Mesendoderm (in vitro differentiated cells): ENCODE data around the gene MYH8.

Experiments used
- DNase-seq: peaks from one replicate; pipeline ENCODE4 v3.0.0; 2013
- H2AK5ac ChIP-seq: 2 replicates; pipeline ENCODE4 v1.6.1; 2013; ENCODE audit warnings: low read length, inconsistent platforms
- H2BK120ac ChIP-seq: 2 replicates; pipeline ENCODE4 v1.6.1; 2013; ENCODE audit warnings: low read depth, mild to moderate bottlenecking, low read length, moderate library complexity, mixed read lengths
- H2BK15ac ChIP-seq: replicated peaks from 2 replicates; pipeline ENCODE4 v1.6.1; 2013; ENCODE audit warnings: low read depth, mild to moderate bottlenecking, moderate library complexity
- H2BK5ac ChIP-seq: 2 replicates; pipeline ENCODE4 v1.6.1; 2013; ENCODE audit warnings: low read length, inconsistent platforms
- H3K18ac ChIP-seq: 2 replicates; pipeline ENCODE4 v1.6.1; 2013; ENCODE audit warnings: mild to moderate bottlenecking, low read length, mixed read lengths
- H3K23ac ChIP-seq: one replicate; pipeline ENCODE4 v1.6.1; 2013; ENCODE audit warnings: low read length
- H3K27ac ChIP-seq: 2 replicates; pipeline ENCODE4 v1.5.1; 2013; ENCODE audit warnings: low read depth, mild to moderate bottlenecking, inconsistent platforms, low read length, moderate library complexity
- H3K27me3 ChIP-seq: 2 replicates; pipeline ENCODE4 v1.6.1; 2013; ENCODE audit warnings: low read length, control low read depth, mild to moderate bottlenecking, inconsistent platforms; ENCODE audit not compliant: insufficient read depth, poor library complexity
- H3K36me3 ChIP-seq: 2 replicates; pipeline ENCODE4 v1.6.1; 2013; ENCODE audit warnings: low read length, inconsistent platforms; ENCODE audit not compliant: control insufficient read depth, insufficient read depth
- H3K4ac ChIP-seq: one replicate; pipeline ENCODE4 v1.6.1; 2013; ENCODE audit warnings: low read depth, mild to moderate bottlenecking, low read length, moderate library complexity
- H3K4me1 ChIP-seq: 2 replicates; pipeline ENCODE4 v1.6.1; 2013; ENCODE audit warnings: low read depth, low read length, inconsistent platforms; ENCODE audit not compliant: control insufficient read depth
- H3K4me2 ChIP-seq: 2 replicates; pipeline ENCODE4 v1.6.1; 2013; ENCODE audit warnings: low read length
- H3K4me3 ChIP-seq: 2 replicates; pipeline ENCODE4 v1.5.1; 2013; ENCODE audit warnings: mild to moderate bottlenecking, low read length
- H3K56ac ChIP-seq: one replicate; pipeline ENCODE4 v1.6.1; 2013; ENCODE audit warnings: low read length
- H3K79me1 ChIP-seq: 2 replicates; pipeline ENCODE4 v1.6.1; 2013; ENCODE audit warnings: low read length, inconsistent platforms
- H3K79me2 ChIP-seq: 2 replicates; pipeline ENCODE4 v1.6.1; 2013; ENCODE audit warnings: mild to moderate bottlenecking, low read length; ENCODE audit not compliant: control insufficient read depth, insufficient read depth
- H3K9ac ChIP-seq: 2 replicates; pipeline ENCODE4 v1.6.1; 2013; ENCODE audit warnings: low read length, inconsistent platforms
- H4K5ac ChIP-seq: one replicate; pipeline ENCODE4 v1.6.1; 2013; ENCODE audit warnings: low read length
- H4K8ac ChIP-seq: one replicate; pipeline ENCODE4 v1.6.1; 2013; ENCODE audit warnings: low read depth, mild to moderate bottlenecking, control low read depth, low read length, moderate library complexity
- WGBS: extraction: QIAGEN DNeasy Blood & Tissue Kit; methylation state at CpG from one replicate; pipeline ENCODE4 v1.1.7; 2013; ENCODE audit warnings: low lambda C conversion rate, missing lambda C conversion rate; ENCODE audit not compliant: insufficient coverage; ENCODE audit errors: extremely low coverage; 5-methylcytosine and 5-hydroxymethylcytosine counted together

The MYH8 gene

GRCh38 chr17:10421211-10421610, 539 bp downstream of the MYH8 start:
- Histone ChIP-seq H3K79me1 (no peaks in the 10 kb centered on the region), H2BK120ac (no peak overlapping the region), H3K4me2 (no peak overlapping the region), H3K4me3 (no peak overlapping the region), H3K23ac (no peak overlapping the region), H3K79me2 (no peaks in the 10 kb centered on the region), H3K36me3 (no peaks in the 10 kb centered on the region), H3K27me3 (no peaks in the 10 kb centered on the region), H2BK15ac (no peak overlapping the region), H4K5ac (no peak overlapping the region), H3K4me1 (no peaks in the 10 kb centered on the region), H2AK5ac (no peak overlapping the region), H4K8ac (no peak overlapping the region), H3K27ac (no peak overlapping the region), H3K4ac (no peak overlapping the region), H3K18ac (no peak overlapping the region), H3K9ac (no peak overlapping the region), H3K56ac (no peak overlapping the region), H2BK5ac (no peak overlapping the region)
- no peak for DNase-seq
- WGBS = no CpG with 5 or more reads among the region's 2 CpGs

- H3K56ac ChIP-seq = no peak overlapping the region
- H3K36me3 ChIP-seq = no peaks in the 10 kb centered on the region
- H3K9ac ChIP-seq = no peak overlapping the region
- WGBS = no CpG with 5 or more reads among the region's 2 CpGs
- H4K8ac ChIP-seq = no peak overlapping the region
- no peak overlapping the region for H2AK5ac ChIP-seq
- H3K23ac ChIP-seq = no peak overlapping the region
- H4K5ac ChIP-seq = no peak overlapping the region
- no peaks in the 10 kb centered on the region for H3K27me3 ChIP-seq
- H3K18ac ChIP-seq = no peak overlapping the region
- no peak overlapping the region for H3K4me3 ChIP-seq
- H3K79me2 ChIP-seq = no peaks in the 10 kb centered on the region
- no peak overlapping the region for H2BK120ac ChIP-seq
- H3K4me2 ChIP-seq = no peak overlapping the region
- no peaks in the 10 kb centered on the region for H3K79me1 ChIP-seq
- no peak overlapping the region for H2BK5ac ChIP-seq
- no peak for DNase-seq
- H3K4ac ChIP-seq = no peak overlapping the region
- H3K27ac ChIP-seq = no peak overlapping the region
- H2BK15ac ChIP-seq = no peak overlapping the region
- H3K4me1 ChIP-seq = no peaks in the 10 kb centered on the region
These were observed 939 bp downstream of the MYH8 start for GRCh38 chr17:10420811-10421210.

- Histone ChIP-seq H3K23ac (no peak overlapping the region), H2AK5ac (no peak overlapping the region), H3K4me3 (no peak overlapping the region), H3K79me2 (no peaks in the 10 kb centered on the region), H3K27ac (no peak overlapping the region), H4K8ac (no peak overlapping the region), H3K4ac (no peak overlapping the region), H3K27me3 (no peaks in the 10 kb centered on the region), H2BK120ac (no peak overlapping the region), H3K79me1 (no peaks in the 10 kb centered on the region), H3K4me2 (no peak overlapping the region), H3K36me3 (no peaks in the 10 kb centered on the region), H3K18ac (no peak overlapping the region), H4K5ac (no peak overlapping the region), H3K9ac (no peak overlapping the region), H3K4me1 (no peaks in the 10 kb centered on the region), H3K56ac (no peak overlapping the region), H2BK5ac (no peak overlapping the region), H2BK15ac (no peak overlapping the region)
- no peak for DNase-seq
- WGBS = no CpG with 5 or more reads among the region's 3 CpGs
These were observed 4.3 kb downstream of the MYH8 start for GRCh38 chr17:10417431-10417830.

- H3K27me3 ChIP-seq = no peaks in the 10 kb centered on the region
- DNase-seq = peak; percentile 18
- H3K27ac ChIP-seq = no peak overlapping the region
- no CpG with 5 or more reads among the region's 4 CpGs for WGBS
- no peak overlapping the region for H3K4me3 ChIP-seq
- H2BK5ac ChIP-seq = no peak overlapping the region
- no peak overlapping the region for H3K23ac ChIP-seq
- H3K56ac ChIP-seq = no peak overlapping the region
- H3K18ac ChIP-seq = no peak overlapping the region
- H3K4me1 ChIP-seq = no peaks in the 10 kb centered on the region
- no peak overlapping the region for H2BK15ac ChIP-seq
- no peak overlapping the region for H2AK5ac ChIP-seq
- H3K9ac ChIP-seq = no peak overlapping the region
- no peak overlapping the region for H4K5ac ChIP-seq
- peak overlapping the region; percentile 43 for H3K4ac ChIP-seq
- H3K79me2 ChIP-seq = no peaks in the 10 kb centered on the region
- H3K79me1 ChIP-seq = no peaks in the 10 kb centered on the region
- no peaks in the 10 kb centered on the region for H3K36me3 ChIP-seq
- H4K8ac ChIP-seq = no peak overlapping the region
- no peak overlapping the region for H2BK120ac ChIP-seq
- H3K4me2 ChIP-seq = no peak overlapping the region
These were observed 6.6 kb downstream of the MYH8 start for GRCh38 chr17:10415161-10415560.

- no peaks in the 10 kb centered on the region for H3K79me2 ChIP-seq
- H3K4me1 ChIP-seq = peaks cover 2% of the 10 kb centered on the region
- H3K4me2 ChIP-seq = no peak overlapping the region
- H3K9ac ChIP-seq = no peak overlapping the region
- no peak overlapping the region for H2BK15ac ChIP-seq
- H3K23ac ChIP-seq = no peak overlapping the region
- no peak overlapping the region for H3K4ac ChIP-seq
- no peak overlapping the region for H4K5ac ChIP-seq
- H4K8ac ChIP-seq = no peak overlapping the region
- H2AK5ac ChIP-seq = no peak overlapping the region
- DNase-seq = no peak
- no peaks in the 10 kb centered on the region for H3K36me3 ChIP-seq
- no peak overlapping the region for H2BK120ac ChIP-seq
- H3K18ac ChIP-seq = no peak overlapping the region
- no peak overlapping the region for H3K4me3 ChIP-seq
- H3K79me1 ChIP-seq = no peaks in the 10 kb centered on the region
- no peak overlapping the region for H2BK5ac ChIP-seq
- no peak overlapping the region for H3K56ac ChIP-seq
- H3K27ac ChIP-seq = no peak overlapping the region
- no peaks in the 10 kb centered on the region for H3K27me3 ChIP-seq
These were observed 18.2 kb downstream of the MYH8 start for GRCh38 chr17:10403589-10403988.

- H3K36me3 ChIP-seq = no peaks in the 10 kb centered on the region
- no peak overlapping the region for H2BK15ac ChIP-seq
- H2AK5ac ChIP-seq = no peak overlapping the region
- H2BK120ac ChIP-seq = no peak overlapping the region
- no peak overlapping the region for H3K9ac ChIP-seq
- no peak overlapping the region for H3K4me3 ChIP-seq
- H4K8ac ChIP-seq = no peak overlapping the region
- no peaks in the 10 kb centered on the region for H3K79me1 ChIP-seq
- no peak overlapping the region for H3K23ac ChIP-seq
- H3K18ac ChIP-seq = no peak overlapping the region
- no peak overlapping the region for H3K56ac ChIP-seq
- H3K4me1 ChIP-seq = no peaks in the 10 kb centered on the region
- H2BK5ac ChIP-seq = no peak overlapping the region
- H3K4me2 ChIP-seq = no peak overlapping the region
- H3K79me2 ChIP-seq = no peaks in the 10 kb centered on the region
- no peak overlapping the region for H4K5ac ChIP-seq
- peak; percentile 25 for DNase-seq
- no peak overlapping the region for H3K4ac ChIP-seq
- H3K27me3 ChIP-seq = no peaks in the 10 kb centered on the region
- WGBS = no CpG with 5 or more reads among the region's 9 CpGs
- H3K27ac ChIP-seq = no peak overlapping the region
These were observed 23.4 kb downstream of the MYH8 start for GRCh38 chr17:10398352-10398751.
